NB4 (cell line): Measurements from ENCODE around the gene NDUFB11.

Experiments used
- CTCF ChIP-seq: IDR thresholded peaks from one replicate; pipeline ENCODE4 v1.5.1; 2012; ENCODE audit warnings: low read depth, low read length
- MAX ChIP-seq: IDR thresholded peaks from 2 replicates; pipeline ENCODE4 v1.6.1; 2011; ENCODE audit warnings: low read depth, low read length
- MYC ChIP-seq: IDR thresholded peaks from 2 replicates; pipeline ENCODE4 v1.6.1; 2011; ENCODE audit warnings: low read depth, low read length

GRCh38 chrX:47098338-47099094 is 46.0 kb downstream of the NDUFB11 start:
- TF ChIP-seq CTCF, result no peak
- TF ChIP-seq MYC, result no peak
- no peak for TF ChIP-seq MAX
